ENCODE measurements around the gene CASP9.

CASP9 gene

DNA sequence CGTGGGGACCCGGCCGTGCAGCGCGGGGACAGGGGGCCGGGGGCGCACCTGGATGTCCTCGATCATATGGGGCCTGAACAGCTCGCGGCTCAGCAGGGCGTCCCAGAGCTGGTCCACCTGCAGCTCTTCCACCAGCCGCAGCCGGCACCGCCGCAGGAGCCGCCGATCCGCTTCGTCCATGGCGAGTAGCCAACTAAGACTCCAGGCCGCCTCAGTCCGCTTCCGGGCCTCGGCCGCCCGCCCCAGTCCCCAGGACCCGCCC, at the start of gene CASP9:
TSS of gene CASP9 (minus strand) at position 195 of the 262 bp plus-strand sequence. CDS start at position 180, 15 bp downstream.
- DNase-seq (ENCODE audit: low read depth), result no peak

DNA sequence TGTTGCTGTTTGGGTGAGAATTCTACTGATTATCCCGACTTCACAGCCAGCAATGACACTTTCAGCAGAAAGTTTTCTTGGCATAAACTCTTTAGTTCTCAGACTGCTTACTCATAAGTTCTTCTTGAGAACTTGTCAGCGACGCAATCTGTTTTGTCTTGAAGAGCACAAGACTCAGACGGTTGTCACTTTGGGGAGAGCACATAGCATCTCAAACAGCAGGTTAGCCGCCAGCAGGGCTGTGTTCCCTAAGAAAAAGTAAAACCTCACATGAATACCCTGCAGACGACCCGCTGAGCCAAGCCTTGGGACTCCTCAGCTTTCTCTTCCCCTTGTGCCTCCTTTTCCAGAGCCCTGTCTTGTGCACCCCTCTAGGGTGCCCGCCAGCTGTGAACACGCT, 49.5 kb upstream of the CASP9 start:
- DNase-seq (ENCODE audit: low read depth), result no peak

DNA sequence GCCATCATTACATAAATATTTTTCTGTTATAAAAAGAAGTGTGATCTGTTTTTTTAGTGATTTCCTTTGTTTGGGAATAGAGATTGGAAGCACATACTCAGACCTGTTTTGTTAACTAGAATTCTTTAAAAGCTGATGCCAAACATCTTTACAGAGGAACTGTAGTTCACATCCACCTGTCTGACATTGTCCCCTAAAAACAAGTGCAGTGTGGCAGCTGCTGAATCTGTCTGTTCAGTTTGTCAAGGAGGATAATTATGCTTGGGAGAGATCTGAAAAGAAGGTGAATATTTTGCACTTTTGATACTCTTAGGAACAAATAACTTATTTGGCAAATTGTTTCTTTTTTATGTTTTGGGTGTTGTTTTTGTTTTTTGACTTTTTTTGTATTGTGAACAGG, 47.3 kb upstream of the CASP9 start:
- no peak for DNase-seq (ENCODE audit: low read depth)

DNA sequence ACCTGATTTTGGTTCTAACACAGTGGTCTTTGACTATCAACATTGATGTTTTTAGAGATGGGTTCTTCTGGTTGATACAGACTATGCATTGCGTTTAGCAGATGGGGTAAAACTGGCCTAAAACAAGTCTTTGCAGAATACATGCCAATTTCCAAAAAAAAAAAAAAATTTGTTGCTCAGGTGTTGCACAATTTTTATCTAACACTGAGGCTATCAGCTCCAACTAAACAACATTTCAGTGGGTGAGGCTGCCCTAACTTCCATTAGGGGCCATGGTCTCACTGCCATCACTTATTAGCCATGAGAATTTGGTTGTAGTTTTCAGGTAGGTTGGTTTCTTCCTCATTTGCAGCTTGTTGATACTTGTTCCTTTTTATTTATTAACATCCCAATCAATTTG, 46.8 kb upstream of the CASP9 start:
- no peak for DNase-seq (ENCODE audit: low read depth)

DNA sequence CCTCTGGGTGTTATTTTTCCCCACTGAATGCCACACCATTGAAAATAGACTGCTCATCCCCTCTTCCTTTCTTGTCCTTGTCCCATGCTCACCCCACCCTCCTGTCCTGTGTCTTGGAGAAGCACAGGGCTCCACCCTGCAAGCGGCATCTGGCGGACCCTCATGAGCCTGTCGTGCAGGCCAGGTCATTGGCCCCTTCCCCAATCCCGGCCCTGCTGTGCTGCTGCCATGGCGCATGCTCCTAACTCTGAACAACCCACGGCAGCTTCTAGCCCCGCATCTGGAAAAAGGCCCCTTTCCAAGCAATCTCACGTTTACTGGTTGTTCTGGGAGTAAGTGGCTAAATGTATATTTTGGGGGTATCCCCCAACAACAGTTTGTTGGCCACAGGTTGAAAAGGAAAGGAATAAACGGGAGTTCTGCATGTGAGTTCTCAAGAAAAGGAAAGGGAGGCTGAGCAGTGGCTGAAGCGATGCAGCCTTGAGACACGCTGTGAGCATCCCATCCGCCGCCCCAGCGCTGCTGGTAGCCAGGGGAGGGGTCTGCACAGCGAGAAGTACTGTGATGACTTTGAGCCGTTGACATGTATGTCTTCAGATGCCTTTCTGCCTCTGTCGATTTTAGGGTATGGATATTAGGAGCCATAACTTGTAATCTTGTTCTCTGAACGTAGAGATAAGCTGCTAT, 44.5 kb upstream of the CASP9 start:
- DNase-seq (ENCODE audit: low read depth), result no peak

DNA sequence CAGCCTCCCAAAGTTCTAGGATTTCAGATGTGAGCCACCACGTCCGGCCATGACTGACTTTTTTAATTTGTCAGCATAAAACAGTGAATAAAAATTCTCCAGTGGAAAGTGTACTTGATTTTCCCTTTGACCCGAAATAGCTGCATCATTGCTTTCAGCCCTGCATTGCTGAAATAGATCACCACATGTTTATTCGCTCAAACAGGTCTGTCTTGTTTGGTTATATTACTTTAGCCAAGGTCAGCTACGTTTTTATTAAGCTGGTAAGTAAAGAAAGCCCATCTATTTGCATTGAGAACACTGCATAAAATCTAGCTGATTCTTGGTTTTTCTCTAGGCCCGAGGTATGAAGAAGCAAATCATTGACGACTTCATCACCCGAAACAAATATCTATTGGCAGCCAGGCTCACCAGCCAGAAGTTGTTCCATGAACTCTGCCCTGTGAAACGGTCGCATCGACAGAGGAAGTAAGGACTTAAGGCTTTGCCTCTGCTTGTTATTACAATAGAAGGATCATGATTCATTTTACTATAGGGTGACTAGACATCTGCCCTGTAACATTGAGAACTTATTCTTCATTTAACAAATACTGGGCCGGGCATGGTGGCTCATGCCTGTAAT, 35.3 kb upstream of the CASP9 start:
- DNase-seq (ENCODE audit: low read depth), result no peak

DNA sequence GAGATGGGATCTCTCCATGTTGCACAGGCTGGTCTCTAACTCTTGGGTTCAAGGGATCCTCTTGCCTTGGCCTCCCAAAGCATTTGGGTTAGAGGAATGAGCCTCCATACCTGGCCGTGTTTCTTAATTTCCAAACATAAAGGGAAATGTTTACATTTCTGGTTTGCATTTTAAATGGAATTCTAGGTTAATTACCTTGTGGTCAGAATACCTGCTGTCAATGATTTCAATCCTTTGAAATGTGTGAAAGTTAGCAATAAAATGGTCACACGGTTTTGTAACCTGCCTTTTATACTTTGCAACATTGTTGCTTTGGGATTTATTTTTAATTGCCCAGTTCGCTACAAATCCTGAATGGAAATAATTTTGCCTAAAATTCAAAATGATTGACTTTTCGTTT, 34.5 kb upstream of the CASP9 start:
- no peak for DNase-seq (ENCODE audit: low read depth)

DNA sequence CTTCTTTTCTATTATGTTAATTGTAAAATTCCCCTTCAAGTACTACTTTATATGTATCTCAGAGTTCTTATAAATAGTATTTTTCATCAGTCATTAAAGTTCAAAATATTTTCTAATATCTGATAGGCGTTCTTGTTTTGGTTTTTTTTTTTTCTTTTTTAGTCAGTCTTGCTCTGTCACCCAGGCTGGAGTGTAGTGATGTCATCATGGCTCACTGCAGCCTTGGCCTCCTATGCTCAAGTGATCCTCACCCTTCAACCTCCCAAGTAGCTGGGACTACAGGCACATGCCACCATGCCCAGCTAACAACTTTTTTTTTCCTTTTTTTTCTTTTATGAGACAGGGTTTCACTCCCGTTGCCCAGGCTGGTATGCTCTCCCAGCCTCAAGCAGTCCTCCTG, 33.6 kb upstream of the CASP9 start:
- DNase-seq (ENCODE audit: low read depth), result no peak

DNA sequence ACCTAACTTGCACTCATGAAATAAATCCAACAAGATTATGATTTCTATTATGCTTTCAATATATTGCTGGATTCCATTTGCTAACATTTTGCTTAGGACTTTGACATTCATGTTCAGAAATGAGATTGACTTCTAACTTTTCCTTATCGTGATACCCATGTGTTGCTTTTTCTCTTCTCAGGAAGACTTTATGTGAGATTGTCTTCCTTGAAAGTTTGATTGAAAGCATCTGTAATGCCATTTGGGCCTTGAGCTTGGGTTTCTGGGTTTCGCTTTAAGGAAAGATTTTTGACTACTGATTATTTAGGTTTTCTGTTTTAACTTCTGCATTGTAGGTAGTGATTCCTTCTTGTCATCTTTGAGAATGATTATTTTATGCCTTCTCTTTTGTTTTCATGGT, 33.0 kb upstream of the CASP9 start:
- no peak for DNase-seq (ENCODE audit: low read depth)

DNA sequence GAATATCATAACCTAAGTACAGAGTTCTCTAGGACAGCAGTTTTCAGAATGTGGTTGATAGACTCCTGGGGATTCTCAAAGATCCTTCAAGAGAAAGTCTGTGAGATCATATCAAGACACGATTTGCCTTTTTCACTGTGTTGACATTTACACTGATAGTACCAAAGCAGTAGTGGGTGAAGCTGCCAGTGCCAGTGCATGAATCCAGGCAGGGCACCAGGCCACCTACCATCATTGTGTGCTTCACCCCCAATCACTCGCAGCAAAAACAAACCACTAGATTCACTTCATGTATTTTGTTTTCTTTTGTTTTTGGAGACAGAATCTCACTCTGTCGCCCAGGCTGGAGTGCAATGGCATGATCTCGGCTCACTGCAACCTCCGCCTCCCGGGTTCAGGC, 26.6 kb upstream of the CASP9 start:
- DNase-seq (ENCODE audit: low read depth), result no peak

DNA sequence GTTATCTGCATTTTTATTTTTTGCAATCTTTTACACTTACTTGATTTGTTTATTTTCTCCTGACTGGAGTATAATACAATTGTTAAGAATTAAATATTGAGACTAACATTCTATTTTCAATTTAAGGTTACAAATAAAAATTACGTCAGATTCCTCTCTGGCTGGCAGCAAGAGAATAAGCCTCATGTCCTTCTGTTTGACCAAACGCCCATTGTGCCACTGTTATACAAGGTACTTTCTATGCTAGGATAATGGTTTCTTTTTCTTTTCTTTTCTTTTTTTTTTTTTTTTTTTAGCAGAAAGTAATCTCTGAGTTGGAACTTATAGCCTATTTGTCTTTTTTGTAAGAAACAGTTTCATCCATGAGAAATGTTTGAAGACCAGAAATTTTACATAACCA, 22.6 kb upstream of the CASP9 start:
- DNase-seq (ENCODE audit: low read depth), result no peak

DNA sequence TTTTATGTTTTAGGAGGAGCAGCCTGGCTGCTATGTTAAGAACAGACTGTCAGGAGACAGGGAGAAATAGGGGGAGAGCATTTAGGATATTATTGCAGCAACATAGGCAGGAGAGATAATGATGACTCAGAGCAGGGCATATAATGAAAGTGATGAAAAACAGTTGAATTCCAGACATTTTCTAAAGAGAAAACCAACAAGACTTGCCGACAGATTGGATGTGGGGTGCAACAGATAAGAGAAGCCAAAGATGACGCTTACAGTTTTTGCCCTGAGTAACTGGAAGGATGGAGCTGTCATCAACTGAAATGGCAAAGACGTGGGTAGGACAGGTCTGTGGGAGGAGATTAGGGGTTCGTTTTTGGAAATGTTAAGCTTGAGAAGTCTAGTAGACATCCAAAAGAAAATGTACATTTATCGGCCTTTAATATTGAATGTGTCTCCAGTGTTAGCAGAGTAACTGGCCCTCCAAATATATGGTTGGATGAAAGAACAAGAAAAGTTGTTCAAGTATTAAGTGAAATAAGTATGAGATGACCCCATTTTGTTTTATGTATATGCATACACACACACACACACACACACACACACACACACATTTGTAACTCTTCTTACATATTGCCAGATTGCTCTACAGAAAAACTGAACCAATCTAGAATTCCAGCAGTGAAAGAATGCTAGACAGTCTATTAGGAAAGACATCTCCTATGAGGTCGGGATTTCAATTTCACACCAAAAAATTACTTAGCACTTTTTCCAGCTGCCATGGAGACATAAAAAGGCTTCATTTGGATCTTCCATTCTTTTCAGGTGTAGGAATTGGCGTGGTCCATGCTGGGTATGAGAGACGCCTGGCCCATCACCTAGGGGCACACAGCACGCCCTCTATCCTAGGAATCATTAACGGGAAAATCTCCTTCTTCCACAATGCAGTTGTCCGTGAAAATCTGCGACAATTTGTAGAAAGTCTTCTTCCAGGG, 19.9 kb upstream of the CASP9 start:
- no peak for DNase-seq (ENCODE audit: low read depth)

DNA sequence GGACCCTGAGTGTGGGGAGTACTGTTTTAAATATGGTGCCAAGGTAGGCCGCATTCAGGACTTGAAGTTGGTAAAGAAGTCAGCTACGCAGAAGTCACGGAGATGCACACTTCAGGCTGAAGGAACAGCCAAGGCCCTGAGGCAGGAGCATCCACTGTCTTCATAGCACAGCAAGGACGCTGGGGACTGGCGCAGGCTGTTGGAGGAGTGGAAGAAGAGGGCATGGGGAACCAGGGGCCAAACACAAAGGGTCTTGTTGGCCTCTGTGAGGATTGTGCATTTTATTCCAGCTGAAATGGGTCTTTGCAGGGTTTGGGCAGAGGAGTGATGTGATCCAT, 19.2 kb upstream of the CASP9 start:
- DNase-seq (ENCODE audit: low read depth), result no peak

DNA sequence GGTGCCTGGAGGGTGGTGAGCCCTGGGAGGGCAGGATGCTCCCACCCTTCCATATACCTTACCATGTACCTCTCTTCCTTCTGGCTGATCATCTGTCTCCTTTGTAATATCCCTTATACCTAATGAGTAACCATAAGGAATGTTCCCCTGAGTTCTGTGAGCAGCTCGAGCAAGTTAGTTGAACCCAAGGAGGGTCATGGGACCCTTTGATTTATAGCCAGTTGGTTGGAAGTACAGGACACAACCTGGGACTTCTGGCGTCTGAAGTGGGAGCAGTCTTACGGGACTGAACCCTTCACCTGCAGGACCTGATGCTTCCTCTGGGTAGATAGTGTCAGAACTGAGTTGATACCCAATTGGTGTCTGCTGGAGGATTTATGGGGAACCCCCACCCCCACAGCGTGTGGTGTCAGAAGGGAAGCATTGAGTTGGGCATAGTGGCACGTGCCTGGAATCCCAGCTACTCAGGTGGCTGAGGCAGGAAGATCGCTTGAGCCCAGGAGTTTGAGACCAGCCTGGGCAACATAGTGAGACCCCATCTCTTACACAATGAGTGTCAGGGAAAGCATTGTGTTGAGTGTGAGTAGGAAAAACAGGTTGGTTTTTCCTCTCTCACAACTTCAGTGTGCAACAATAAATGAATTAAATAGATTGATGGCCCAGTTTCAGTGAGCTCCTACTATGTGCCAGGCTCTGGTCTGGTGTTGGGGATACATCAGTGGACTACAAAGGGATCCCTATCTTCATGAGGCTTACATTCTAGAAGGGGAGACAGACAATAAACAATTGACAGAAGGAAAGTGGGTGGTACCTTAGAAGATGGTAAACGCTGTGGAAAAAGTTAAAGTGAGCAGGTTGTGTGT, 18.6 kb upstream of the CASP9 start:
- DNase-seq (ENCODE audit: low read depth), result no peak

DNA sequence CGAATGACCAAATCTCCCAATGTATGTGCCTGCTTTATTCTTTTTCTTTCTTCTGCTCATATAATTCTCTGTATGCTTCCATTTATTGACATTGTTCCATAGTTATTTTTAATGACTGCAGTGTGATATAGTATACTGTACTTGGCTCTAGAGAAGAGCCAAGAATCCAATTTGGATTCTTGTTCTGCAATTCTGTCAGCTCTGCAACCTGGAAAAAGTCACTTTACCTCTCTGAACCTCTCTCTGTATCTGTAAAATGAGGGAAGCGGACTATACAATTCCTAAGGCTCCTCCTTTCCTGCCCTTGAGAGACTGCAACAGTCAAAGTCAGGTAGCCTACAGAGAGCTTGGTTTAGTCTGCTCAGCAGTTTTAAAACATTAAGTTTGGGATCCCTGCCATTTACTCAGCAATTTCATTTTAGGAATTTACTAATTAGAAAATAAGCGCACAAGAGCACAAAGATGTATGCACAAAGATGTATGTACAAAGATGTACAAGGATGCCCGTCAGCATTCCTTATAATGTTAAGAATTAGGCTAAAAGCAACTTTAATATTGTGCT, 17.3 kb upstream of the CASP9 start:
- DNase-seq (ENCODE audit: low read depth), result no peak

DNA sequence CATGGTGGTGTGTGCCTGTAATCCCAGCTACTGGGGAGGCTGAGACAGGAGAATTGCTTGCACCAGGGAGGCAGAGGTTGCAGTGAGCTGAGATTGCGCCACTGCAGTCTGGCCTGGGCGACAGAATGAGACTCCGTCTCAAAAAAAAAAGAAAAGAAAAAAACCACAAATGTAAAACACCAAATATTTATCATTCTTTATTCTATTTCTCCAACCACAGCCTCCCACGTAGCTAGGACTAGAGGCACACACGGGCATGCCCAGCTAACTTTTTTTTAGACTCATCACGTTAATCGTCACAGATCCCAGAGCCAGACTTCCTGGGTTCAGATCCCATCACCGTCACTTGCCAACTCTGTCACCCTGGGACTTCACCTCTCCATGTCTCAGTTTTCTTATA, 16.2 kb upstream of the CASP9 start:
- DNase-seq (ENCODE audit: low read depth), result no peak

DNA sequence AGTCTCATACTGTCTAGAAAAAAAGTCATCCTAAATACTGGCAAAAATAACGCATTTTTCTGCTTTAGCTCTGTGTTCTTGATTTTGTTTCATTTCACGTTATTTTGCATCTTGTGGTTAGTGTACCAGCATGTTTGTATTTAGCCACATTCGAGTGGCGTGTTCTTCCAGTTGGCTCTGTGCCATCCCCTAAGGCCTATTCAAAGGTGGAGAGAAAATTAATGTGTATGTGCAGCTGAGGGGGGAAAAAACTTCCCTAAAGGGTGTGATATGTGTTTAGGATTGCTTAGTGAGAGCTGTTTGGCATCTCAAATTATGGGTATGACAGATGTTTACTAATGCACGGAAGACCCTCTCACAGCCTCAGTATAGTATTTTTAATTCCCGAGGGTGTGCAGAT, 14.8 kb upstream of the CASP9 start:
- no peak for DNase-seq (ENCODE audit: low read depth)

DNA sequence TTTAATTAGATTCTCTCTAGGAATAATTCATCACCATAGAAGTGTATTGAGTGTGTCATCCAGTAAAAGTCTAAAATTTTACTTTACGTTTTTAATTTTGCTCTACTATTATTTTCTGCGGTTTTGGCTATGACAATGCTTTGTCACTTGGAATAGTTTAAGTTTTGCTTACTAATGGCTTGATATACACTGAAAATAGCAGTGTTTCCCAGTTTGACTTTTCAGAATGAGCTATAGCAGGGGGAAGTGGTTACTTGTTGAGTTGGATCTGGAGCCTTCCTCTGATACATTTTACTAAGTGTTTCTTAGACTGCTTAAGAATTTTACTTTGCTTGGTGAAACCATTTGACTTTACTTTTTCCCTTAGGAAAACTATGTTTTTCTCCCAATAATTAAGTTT, 7.7 kb upstream of the CASP9 start:
- no peak for DNase-seq (ENCODE audit: low read depth)

DNA sequence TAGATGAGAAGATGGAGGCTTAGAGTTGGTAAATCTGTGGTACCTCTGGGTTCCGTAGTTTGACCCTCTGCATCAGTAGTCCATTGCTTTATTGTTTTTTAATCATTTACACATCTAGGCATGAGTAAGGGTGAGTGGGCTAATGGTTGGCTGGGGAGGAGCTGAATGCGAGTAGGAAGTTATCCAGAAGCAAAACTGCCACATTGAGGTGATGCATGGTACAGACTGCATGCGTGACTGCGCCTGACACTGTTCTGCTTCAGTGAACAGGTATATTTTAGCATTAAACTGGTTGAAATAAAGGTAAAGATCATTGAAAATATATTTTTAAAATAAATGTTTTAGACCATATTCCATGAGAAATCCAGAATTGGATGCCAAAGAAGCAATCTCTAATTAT, 7.0 kb upstream of the CASP9 start:
- no peak for DNase-seq (ENCODE audit: low read depth)

DNA sequence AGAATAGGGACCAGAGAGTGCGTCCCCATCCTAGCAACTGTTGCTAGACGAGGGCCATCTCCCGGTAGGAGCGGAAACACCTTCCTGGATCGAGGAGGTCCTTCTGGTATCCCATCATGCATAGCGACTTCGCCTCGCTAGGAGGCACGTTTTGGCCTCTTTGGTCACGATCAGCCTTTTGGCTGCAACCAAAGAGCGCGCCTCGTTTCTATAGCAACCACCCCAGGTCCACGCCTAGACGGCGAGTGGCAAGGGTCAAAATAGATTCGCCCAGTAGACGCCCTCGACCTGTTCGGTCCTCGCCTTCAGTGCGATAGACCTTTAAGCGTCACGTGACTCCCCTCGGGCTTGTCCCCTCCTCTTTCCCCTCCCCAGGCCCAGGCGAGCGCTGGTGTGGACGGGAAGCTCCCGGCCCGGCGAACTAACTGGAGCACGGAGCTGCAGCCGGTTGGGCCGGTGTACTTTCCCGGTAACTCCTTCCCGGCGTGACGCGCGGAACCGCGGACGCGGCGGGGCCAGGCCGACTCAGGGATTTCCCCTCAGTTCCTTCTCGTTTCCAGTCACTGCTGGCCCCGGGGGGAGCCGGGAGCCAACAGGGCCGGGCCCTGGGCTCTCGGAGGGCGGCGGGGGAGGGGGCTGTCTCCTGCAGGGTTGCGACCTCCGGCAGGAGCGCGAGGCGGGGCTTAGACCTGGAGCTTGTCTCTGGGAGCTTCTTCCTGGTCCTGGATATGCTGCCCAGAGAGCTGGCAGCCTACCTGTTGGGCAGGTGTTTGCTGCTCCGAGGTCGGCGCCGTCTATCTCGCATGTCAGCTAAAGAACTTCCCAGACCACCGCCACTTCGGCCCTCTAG, 2.7 kb upstream of the CASP9 start, which contains the start of gene DNAJC16:
TSS of gene DNAJC16 (plus strand) at position 359 of the 850 bp plus-strand sequence. CDS start 2,258 bp downstream, outside the sequence.
- peak; percentile 78 for DNase-seq (ENCODE audit: low read depth)

DNA sequence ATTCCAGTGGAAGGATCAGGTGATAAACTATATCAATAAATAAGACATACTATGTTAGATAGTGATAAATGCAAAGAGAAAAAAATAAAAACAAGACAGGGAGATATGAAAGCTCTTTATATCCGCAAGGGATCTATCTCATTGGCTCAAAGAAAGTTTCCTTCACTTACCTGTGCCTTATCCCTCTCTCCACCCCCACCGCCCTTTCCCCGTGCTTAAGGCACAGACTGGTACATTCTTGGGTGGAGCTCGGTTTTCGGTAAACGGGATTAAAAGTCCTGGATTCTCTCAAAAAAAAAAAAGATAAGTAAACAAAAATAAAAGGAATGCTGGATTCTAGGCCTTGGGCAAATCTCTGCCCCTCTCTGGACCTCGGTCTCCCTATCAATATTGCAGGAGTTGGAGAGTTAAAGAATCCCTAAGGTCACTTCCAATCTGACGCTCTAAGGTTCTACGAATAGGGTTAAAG, 2.0 kb upstream of the CASP9 start:
- no peak for DNase-seq (ENCODE audit: low read depth)

All from stimulated activated CD8-positive, alpha-beta memory T cell treated with anti-CD3 and anti-CD28 coated beads, Interleukin-15, amount 100 ng/mL, for 24 hours (primary cell).